Raji (cell line): ENCODE measurements around the gene RFESD.

ENCODE experiments used
- POLR2A ChIP-seq: IDR thresholded peaks from 2 replicates; pipeline ENCODE4 v1.6.1; 2011; ENCODE audit warnings: low read depth, low read length, control low read depth; ENCODE audit not compliant: insufficient read depth

Gene RFESD

DNA sequence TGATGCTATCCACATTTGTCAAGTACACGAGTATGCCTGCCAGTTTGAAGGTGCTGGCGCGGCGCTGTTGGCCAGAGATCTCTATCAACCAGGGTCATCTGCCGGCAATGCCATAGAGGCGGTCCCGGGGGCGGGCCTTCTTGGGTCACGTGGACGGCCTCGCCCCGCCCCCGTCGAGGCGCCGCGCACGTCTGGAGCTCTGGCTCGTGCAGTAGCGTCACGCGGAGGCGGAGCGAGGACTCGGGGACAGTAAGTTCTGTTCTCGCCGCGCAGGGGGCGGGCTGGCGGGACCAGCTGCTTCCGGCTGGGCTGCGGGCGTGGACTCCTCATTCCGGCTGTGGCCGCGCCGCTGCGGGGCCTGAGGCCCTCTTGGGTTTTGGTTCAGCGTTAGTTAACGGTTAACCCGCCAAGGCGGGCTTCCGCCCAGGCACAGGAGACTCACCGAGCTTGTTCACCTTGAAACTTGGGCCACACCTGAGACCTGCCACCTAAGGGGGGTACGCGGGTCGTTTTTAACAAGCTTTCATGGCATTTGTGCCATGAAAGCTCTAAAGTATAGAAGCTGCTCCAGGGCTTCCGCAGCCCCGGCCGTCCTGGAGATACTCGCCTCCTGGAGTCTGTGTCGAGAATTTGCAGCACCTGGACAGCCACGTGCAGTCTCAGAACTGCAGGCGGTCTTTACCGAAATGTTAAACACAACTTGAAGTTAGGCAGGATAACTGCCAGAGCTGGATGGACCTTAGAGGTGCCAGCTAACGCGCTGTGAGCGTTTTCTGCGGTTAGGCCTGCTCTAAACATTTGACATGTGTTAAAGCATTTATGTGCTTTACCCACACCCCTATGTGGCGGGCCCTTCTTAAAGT, at the start of gene RFESD:
Gene RFESD (plus strand): TSS at position 209 of the 863 bp plus-strand sequence. CDS start 5,495 bp downstream, outside the sequence.
- TF ChIP-seq POLR2A, result no peak

DNA sequence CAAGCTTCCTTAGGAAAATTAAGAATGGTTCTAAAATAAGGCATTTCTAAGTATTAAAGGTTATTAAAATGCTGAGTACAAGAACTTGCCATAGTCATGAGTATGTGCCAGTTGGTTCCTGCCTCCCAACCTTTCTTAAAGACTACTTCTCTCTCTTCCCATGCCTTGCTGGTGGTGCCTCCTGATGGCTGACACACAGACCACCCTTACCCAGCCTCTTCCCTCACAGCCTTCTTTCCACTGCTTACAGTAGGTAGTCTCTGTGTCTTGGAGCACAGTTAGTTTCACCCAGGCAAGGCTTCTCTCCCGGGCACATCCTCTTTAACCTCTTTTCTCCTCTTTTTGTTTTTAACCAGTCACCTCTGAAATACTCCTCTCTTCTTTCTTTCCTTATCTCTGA, 47.3 kb upstream of the RFESD start:
- TF ChIP-seq POLR2A, result no peak

DNA sequence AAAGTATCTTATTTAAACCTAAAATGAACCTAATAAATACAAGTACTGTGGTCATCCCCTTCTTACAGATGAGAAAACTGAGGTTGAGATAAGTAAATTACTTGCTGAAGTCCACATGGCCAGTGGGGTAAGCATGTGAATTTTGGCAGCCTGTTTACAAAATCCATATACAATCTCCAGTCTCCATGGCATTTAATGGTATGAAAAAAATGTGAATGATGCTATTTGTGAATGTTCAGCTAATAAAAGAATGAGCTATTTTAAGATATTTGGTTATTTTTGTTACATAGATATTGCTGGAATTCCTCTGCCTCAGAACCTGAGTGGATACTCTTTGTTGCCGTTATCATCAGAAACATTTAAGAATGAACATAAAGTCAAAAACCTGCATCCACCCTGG, 46.0 kb upstream of the RFESD start:
- no peak for TF ChIP-seq POLR2A

DNA sequence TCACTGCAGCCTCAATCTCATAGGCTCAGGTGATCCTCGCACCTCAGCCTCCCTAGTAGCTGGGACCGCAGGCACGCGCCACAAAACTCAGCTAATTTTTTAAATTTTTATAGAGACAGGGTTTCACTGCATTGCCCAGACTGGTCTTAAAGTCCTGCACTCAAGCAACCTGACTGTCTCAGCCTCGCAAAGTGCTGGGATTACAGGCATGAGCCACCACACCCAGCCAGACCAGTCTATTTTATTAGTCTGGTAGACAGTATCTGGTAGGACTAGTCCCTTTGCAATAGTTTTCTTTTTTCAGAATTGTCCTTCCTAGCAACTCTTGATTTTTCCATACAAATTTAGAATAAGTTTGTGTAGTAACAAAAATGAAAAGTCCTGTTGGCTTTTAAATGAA, 40.8 kb upstream of the RFESD start:
- TF ChIP-seq POLR2A, result no peak

DNA sequence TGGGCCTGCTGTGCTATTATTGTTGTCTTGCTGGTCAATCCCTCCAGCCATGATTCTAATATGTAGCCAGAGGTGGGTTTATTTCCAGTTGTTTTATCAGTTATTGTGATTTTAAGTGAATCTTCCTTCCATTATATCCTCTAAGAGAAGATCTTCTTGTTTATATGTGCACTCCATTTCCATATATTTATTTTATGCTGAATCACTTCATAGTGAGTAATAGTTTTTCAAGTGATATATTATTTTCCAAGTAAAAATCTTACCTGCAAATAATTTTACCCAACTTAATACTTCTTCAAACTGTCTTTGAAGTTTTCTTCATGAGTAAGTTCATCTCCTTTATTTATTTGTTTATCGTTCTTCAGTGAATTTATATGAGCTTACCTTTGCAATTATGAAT, 40.2 kb upstream of the RFESD start:
- no peak for TF ChIP-seq POLR2A

DNA sequence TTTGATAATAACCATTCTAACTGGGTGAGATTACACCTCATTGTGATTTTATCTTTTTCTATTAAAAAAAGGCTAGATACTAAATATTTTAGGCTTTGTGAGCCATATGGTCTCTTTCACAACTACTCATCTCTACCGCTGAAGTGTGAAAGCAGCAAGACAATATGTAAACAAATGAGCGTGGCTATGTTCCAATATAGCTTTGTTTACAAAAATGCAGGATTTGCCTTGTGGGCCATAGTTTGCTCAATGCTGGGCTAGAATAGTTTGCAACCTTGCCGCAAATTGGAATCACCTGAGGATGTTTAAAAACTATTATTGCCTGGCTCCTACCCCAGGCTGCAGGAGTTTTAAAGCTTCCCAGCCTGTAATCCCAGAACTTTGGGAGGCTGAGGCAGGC, 36.9 kb upstream of the RFESD start:
- TF ChIP-seq POLR2A, result no peak

DNA sequence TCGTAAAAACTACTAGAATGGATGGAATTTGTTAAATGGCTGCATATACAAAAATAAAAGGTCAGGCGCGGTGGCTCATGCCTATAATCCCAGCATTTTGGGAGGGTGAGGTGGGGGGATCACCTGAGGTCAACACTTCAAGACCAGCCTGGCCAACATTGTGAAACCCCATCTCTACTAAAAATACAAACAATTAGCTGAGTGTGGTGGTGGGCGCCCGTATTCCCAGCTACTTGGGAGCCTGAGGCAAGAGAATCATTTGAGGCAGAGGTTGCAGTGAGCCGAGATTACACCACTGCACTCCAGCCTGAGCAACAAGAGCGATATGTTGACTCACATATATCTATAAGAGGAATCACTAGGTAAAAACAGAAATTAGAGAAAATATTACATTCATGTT, 36.0 kb upstream of the RFESD start:
- TF ChIP-seq POLR2A, result no peak

DNA sequence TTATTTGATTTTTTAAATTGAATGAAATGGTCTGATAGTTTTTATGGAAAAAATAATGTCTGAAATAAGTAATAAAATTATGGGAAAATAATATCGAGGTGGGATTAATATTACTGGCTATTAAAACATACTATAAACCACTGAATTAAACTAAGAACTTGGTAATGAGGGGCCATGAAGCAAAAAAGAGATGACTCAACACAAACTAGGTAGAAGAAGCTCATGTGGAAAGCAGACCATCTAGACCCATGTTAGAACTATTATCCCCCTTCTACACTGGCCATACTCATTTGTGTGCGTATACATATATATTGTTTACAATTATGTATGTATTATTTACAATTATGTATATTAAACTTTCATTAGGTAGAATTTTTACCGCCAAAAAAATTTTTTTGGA, 35.2 kb upstream of the RFESD start:
- TF ChIP-seq POLR2A, result no peak

DNA sequence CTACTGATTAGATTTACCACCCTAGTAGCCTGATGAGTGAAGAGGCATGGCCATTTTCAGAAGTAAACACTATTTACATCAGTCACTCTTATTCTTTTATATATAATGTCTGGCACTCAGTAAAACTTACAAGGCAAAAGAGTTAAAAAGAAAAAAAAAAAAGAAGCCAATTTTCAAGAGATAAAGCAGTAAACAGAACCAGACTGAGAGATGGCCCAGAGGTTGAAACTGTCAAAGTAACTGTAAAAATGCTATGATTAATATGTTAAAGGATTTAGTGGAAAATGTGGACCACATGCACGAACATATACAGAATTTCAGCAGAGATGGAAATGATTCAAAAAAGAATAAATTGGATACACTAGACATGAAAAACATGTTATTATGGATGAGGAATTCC, 33.1 kb upstream of the RFESD start:
- TF ChIP-seq POLR2A, result no peak

DNA sequence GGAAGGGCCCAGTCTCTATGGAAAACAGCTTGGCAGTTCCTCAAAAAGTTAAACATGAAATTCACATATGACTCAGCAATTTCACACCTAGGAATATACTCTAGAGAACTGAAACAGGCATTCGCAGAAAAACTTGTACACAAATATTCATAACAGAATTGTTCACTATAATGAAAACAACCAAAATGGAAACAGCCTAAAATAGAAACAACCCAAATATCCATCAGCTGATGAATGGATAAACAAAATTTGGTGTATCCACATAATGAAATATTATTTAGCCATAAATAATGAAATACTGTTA, 31.5 kb upstream of the RFESD start:
- no peak for TF ChIP-seq POLR2A

DNA sequence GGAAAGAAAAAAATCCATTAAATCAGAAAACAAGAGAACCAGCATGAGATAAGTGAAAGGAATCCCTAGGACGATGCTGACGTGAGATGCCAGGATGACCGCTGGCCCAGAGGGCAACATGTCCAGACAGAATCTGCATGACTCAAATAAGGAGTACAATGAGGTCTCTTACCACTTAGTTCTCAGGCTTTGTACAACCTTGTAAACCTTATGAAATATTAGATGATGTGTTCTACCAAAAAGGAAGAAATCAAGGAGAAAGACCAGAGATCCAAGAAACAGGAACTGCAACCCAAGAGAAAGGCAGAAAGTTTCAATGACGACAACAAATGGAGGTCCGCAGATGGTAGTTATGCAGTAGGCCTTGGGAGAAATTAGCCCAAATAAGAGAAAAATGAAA, 29.5 kb upstream of the RFESD start:
- no peak for TF ChIP-seq POLR2A

DNA sequence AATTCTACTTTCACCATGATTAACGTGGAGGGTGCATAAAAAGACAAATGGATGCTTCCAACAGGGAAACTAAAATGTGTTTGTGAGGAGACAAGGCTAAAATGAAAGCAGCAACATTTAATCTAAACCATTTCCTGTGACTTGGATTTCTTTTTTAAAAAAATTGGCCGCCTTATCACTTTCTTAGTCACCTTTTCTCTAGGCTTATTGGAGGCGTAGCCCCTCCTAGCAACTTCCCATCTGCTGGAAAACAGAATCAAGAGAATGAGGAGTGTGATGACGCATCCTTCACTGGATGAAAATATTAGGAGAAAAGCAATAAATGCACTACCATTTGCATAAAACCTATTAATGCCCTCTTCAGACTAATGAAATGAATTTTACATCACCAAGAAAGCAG, 27.5 kb upstream of the RFESD start:
- no peak for TF ChIP-seq POLR2A

DNA sequence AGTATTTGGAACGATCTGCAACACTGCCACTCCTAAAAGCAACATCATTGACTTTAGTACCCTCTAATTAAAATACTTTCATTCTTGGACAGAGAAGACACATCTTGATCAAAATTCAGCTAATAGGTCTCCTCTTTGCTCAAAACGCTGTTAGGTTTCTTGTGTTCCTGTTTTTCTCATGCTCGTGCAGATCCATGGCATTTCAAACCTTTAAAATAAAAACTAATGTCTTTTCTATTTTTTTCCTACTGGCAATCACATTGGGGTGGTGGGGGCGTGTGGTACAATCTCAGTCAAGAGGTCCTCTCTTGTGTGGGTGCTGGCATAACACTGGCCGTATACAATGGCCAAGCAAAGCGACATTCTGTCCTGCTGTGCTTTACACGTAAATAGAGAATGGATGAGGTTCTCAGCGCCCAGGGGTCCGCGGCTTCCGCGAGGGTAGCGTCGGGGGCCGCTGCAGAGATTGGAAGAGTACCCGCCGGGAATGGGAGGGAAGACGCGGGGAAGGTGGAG, 27.0 kb upstream of the RFESD start:
- no peak for TF ChIP-seq POLR2A

DNA sequence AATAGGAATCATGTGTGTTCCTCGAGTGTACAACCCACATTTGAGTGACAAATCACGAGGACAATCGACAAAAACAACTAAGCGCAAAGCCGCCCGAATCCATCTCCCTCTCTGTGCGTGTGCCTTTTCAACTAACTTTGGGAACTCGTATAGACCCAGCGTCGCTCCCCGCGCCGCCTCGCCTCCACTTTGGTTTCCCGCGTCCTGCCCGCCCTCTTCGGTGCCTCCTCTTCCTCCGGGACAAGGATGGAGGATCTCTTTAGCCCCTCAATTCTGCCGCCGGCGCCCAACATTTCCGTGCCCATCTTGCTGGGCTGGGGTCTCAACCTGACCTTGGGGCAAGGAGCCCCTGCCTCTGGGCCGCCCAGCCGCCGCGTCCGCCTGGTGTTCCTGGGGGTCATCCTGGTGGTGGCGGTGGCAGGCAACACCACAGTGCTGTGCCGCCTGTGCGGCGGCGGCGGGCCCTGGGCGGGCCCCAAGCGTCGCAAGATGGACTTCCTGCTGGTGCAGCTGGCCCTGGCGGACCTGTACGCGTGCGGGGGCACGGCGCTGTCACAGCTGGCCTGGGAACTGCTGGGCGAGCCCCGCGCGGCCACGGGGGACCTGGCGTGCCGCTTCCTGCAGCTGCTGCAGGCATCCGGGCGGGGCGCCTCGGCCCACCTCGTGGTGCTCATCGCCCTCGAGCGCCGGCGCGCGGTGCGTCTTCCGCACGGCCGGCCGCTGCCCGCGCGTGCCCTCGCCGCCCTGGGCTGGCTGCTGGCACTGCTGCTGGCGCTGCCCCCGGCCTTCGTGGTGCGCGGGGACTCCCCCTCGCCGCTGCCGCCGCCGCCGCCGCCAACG, 26.3 kb upstream of the RFESD start, which contains the start of gene GPR150:
Gene GPR150 (plus strand): TSS at position 58 of the 840 bp plus-strand sequence. CDS start 189 bp downstream, at position 247.
- TF ChIP-seq POLR2A, result no peak

DNA sequence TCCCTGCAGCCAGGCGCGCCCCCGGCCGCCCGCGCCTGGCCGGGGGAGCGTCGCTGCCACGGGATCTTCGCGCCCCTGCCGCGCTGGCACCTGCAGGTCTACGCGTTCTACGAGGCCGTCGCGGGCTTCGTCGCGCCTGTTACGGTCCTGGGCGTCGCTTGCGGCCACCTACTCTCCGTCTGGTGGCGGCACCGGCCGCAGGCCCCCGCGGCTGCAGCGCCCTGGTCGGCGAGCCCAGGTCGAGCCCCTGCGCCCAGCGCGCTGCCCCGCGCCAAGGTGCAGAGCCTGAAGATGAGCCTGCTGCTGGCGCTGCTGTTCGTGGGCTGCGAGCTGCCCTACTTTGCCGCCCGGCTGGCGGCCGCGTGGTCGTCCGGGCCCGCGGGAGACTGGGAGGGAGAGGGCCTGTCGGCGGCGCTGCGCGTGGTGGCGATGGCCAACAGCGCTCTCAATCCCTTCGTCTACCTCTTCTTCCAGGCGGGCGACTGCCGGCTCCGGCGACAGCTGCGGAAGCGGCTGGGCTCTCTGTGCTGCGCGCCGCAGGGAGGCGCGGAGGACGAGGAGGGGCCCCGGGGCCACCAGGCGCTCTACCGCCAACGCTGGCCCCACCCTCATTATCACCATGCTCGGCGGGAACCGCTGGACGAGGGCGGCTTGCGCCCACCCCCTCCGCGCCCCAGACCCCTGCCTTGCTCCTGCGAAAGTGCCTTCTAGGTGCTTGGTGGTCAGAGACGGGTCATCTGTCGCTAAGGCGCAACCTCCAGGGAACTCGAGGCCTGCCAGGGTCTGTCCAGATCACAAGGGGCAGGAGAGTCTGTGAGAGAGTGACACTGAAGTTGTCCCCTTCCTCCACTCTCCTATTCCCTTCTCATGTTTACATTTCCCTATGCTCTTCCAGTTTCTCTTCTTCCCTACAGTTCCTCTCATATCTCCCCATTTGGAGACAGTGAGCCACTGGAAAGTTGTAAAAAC, 25.4 kb upstream of the RFESD start:
- no peak for TF ChIP-seq POLR2A
